ENCODE data around the gene SPRYD3.
A peak's percentile ranks its signal among the peaks of the same experiment; 100 is the strongest.
"Not testable (repeated sequence)": the region's sequence is repeated elsewhere in the genome, so short reads cannot be mapped to it uniquely, and the experiment has no call there.

SPRYD3 gene

GRCh38 chr12:53101931-53102781, 23.0 kb upstream of the SPRYD3 start:
- DNase-seq: no peak

DNA sequence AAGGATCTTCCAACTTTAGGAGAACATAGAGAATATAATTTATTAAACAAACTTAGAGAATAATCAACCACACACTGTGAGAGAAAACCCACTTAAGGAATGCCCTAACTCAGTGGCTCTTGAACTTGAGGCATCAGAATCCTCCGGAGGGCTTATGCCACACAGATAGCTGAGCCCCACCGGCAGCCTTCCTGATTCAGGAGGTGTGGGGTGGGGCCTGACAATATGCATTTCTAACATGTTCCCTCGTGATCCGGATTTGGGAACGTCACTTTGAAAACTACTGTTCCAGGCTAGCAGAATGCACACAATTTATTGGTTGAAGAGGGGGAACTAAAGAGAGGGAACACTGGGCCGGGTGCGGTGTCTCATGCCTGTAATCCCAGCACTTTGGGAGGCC, 22.1 kb upstream of the SPRYD3 start:
- no peak for DNase-seq

- no peak for DNase-seq
Observed at GRCh38 chr12:53100466-53101151, 21.4 kb upstream of the SPRYD3 start.

GRCh38 chr12:53099071-53099882, 20.1 kb upstream of the SPRYD3 start:
- DNase-seq: peak; percentile 89

DNA sequence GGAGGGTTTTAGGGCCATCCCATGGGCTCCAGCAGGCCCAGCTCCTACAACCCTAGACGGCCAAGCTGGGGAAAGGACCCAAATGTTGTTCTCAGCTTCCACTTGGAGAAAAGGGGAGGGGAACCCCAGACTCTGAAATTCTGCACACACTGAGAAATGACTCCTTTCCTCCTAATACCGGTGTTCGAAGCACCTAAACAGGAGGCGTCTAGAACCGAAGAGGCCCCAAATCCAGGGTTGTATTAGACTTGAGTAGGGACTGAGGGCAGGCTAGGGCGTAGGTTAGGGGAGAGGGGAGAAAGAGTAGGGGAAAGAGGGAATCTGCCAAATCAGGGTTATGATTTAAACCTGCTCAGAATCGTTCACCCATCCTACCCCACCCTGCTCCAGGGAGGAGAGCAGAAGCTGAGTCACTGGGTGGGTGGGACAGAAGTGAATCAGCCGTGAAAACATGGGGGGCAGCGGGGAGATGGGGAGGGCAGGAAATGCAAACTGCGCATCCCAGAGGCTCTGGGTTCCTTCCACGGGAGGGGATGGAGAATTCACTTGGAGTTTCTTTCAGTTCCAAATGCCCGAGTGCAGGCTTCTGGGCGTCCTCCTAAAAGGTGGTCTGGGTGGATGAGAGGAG, 19.3 kb upstream of the SPRYD3 start:
- peak; percentile 34 for DNase-seq

DNA sequence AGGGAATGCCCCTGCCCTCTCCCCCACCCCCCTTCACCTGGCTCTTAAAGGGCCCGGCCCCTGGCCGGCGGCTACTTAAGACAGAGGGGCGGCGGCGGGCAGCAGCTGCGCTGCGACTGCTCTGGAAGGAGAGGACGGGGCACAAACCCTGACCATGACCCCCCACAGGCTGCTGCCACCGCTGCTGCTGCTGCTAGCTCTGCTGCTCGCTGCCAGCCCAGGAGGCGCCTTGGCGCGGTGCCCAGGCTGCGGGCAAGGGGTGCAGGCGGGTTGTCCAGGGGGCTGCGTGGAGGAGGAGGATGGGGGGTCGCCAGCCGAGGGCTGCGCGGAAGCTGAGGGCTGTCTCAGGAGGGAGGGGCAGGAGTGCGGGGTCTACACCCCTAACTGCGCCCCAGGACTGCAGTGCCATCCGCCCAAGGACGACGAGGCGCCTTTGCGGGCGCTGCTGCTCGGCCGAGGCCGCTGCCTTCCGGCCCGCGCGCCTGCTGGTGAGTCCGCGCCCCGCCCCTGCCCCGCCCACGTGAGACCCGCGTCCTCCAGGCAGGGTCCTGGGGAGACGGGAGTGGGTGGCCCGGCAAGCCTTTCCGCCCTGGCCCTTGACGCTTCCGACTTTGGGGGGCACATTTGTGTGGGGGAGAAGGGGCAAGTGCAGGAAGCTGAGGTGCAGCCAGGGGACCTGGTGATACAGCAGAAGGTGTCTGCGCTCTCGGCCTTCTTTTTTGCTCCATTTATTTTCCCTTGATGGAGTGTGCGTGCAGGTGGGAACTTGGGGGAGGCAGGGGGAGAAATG, 18.6 kb upstream of the SPRYD3 start, which contains the start of gene IGFBP6:
IGFBP6 (plus strand) TSS at position 104 of the 790 bp plus-strand sequence; CDS start at position 155, 51 bp downstream.
- peak; percentile 61 for DNase-seq

GRCh38 chr12:53097207-53097563, 18.0 kb upstream of the SPRYD3 start:
- no peak for DNase-seq

DNA sequence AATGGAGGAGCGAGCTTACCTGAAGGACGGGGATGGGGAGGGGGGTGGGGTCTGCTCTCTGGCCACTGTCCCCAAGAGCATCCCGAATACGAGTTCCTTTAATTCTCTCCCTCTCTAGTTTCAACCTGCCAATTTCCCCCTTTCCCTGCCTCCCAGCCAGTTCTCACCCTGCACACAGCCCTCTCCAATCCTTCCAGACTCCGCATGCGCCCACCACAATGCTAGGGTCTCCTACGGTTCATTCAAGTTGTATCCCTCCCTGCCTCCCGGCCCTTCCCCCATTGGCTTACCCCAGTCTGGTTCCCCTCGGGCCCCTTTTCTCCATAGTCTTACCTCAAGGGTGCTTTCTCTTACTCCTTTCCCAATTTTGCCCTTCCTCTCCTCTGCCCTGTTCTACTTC, 17.6 kb upstream of the SPRYD3 start:
- DNase-seq: no peak

DNA sequence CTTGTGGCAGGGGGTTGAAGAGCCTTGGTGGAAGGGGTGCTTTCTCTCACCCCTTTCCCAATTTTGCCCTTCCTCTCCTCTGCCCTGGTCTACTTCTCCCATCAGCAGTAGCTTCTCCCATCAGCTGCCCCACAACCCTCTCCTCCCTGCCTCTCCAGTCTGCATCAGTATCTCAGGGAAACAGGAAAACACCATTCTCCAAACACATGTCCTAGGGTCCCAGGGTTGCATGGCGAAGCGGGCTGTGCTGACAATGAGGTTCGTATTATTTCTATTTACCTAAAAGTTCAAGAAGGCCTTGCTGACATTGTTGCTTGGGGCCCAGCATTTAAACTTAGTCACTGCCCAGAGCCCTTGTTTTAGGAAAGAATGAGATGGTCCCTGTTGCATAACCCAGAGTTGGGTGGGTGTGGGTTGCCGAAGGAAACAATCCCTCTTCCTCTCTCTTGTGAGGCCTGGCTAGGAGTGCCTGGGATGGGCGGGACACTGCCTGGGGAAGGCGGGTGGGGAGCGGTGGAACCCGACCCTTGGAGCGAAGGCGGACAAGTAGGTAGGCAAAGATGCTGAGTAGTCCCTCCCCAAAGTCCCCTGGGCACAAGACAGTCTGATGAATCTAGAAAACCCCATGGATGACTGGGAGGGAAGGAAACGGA, 17.0 kb upstream of the SPRYD3 start:
- no peak for DNase-seq

GRCh38 chr12:53095596-53095895, 16.4 kb upstream of the SPRYD3 start:
- DNase-seq: not testable (repeated sequence)

DNA sequence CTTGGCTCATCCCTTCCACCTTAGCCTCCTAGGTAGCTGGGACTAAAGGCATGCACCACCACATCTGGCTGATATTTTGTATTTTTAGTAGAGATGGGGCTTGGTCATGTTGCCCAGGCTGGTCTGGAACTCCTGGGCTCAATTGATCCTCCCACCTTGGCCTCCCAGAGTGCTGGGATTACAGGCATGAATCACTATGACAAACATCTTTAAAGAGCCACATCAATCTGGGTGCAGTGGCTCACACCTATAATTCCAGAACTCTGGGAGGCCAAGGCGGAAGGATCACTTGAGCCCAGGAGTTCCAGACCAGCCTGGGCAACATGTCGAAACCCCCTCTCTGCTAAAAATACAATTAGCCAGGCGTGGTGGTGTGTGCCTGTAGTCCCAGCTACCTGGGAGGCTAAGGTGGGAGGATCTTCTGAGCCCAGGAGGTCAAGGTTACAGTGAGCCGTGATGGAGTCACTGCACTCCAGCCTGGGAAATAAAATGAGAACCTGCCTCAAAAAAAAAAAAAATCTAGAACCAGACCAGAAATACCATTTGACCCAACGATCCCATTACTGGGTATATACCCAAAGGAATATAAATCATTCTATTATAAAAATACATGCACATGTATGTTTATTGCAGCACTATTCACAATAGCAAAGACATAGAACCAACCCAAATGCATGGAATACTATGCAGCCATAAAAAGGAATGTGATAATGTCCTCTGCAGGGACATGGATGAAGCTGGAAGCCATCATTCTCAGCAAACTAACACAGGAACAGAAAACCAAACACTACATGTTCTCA, 15.8 kb upstream of the SPRYD3 start:
- not testable (repeated sequence) for DNase-seq

DNA sequence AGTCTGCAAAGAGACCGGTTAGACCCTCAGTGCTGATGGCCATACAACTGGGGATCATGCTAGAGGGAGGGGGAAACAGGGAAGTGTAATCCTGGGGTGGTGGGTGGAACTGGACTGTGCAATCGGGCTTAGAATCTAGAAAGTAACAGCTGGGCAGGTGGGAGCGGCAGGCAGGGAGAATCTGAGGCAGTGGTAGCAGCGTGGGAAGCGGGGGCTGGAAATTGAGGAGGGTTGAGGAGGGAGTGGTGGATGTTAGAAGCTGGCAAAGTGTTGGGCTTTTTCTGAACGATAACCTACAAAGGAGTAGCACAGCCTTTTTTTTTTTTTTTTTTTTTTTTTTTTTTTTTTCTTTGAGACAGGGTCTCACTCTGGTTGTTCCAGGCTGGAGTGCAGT, 15.2 kb upstream of the SPRYD3 start:
- no peak for DNase-seq

DNA sequence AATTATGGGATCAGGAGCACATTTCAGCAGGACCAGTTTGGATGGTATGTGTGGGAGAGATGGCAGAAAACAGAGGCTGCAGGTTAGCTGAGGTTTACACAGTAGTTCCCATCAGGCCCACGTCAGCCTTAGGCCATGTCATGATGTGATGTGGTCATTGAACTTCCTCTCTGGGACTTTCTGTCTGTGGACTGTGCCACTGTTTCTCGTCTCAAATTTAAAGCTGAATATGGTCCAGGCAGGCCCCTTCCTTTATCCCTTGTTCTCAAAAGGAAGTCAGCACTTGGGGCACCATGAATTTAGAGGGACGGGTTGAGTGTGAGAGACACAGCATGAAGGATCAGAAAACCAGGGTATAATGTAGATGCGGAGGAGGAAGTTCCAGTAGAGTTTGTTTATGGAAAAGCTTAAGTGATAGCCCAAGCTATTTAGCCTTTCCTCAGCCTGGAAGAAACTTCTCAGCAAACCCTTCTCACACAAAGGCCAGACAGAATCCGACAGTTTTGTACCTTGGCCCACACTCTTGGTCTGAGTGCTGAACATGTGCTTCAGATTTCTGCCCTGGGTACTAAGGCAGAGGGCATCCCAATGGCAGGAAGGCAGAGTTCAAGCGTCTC, 14.7 kb upstream of the SPRYD3 start:
- DNase-seq: no peak

DNA sequence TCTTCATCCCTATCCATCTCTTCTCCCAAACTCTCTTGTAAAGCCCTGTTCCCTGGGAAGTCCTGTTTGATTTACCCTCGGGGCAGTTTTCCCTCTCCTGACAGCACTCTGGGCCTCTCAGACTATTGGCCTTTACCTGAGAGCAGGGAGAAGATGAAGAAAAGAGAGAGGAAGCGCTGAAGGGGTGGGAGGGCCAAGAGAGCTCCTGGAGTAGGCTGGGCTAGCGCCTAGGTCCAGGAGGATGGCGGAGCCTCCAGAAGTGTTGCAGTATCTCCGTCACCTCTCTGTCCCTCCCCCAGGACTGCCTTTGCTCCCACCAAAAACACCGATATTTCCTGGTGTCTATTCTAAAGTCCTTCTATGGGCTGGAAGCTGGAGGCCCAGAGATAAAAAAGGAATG, 12.6 kb upstream of the SPRYD3 start:
- DNase-seq: no peak

- DNase-seq: no peak
Observed at GRCh38 chr12:53090554-53090953, 11.4 kb upstream of the SPRYD3 start.

GRCh38 chr12:53090105-53090504, 10.9 kb upstream of the SPRYD3 start:
- DNase-seq: no peak

DNA sequence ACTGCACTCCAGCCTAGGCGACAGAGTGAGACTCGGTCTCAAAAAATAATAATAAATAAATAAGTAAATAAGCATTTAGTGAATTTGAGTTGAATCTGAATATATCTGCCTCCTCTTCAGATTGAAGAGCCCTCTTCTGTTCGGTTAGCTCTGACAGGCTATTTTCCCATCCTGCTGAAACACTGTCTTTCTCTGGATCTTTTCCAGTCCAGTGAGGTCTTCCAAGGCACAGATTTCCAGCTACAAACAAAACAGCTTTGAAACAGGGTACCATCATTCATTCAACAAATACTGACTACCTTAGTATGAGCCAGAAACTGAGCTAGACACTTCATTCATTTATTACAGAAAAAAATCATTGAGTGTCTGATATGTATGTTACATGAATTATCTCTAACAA, 7.2 kb upstream of the SPRYD3 start:
- no peak for DNase-seq

DNA sequence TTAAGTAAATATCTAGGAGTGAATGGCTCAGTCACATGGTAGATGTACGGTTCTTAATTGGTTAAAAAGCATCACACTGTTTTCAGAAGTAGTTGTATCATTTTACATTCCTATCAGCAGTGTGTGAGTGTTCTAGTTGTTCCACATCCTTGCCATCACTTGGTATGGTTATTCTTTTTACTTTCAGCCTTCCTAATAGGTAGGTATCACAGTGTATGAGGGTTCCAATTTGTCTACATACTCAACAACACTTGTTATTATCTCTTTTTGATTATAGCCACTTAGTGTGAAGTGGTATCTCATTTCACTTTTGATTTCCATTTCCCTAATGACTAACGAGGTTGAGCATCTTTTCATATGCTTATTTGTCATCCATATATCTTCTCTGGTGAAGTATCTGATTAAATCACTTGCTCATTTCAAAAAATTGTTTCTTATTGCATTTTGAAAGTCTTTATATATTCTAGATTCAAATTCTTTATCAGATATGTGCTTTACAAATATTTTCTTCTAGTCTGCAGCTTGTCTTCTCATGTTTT, 3.5 kb upstream of the SPRYD3 start:
- DNase-seq: no peak

GRCh38 chr12:53078425-53079225, 565 bp downstream of the SPRYD3 start:
- DNase-seq: no peak

Measured in activated T-cell treated with anti-CD3 and anti-CD28 coated beads, Interleukin-2, amount 50 U/mL, for 1 hour (primary cell).